Fibroblast of the aortic adventitia (primary cell): ENCODE measurements around the gene MUCL3. TPM values are rescaled to one million over a fixed set of nuclear protein-coding genes. Genes with fewer than 3 reads are reported as not detected.

Experiments
- DNase-seq: peaks from one replicate; pipeline ENCODE4 v3.0.0-alpha.2; 2010; ENCODE audit warnings: low read depth
- H3K4me3 ChIP-seq: 2 replicates; pipeline ENCODE4 v1.5.1; 2011; ENCODE audit warnings: low read depth, mild to moderate bottlenecking, control low read depth, low read length, moderate library complexity
- CTCF ChIP-seq: IDR thresholded peaks from 2 replicates; pipeline ENCODE4 v1.5.1; 2011; ENCODE audit warnings: mild to moderate bottlenecking, low read length, control low read depth, inconsistent platforms; ENCODE audit not compliant: insufficient read depth
- total RNA-seq: library from RNA; depleted of rRNA; stranded (reverse); fragments of >200 nt; gene quantifications from 2 replicates; pipeline ENCODE4 v1.2.3, GENCODE V29; 2012; ENCODE audit warnings: low replicate concordance

The MUCL3 gene
- total RNA-seq, 1 donor = under 0.01 TPM

DNA sequence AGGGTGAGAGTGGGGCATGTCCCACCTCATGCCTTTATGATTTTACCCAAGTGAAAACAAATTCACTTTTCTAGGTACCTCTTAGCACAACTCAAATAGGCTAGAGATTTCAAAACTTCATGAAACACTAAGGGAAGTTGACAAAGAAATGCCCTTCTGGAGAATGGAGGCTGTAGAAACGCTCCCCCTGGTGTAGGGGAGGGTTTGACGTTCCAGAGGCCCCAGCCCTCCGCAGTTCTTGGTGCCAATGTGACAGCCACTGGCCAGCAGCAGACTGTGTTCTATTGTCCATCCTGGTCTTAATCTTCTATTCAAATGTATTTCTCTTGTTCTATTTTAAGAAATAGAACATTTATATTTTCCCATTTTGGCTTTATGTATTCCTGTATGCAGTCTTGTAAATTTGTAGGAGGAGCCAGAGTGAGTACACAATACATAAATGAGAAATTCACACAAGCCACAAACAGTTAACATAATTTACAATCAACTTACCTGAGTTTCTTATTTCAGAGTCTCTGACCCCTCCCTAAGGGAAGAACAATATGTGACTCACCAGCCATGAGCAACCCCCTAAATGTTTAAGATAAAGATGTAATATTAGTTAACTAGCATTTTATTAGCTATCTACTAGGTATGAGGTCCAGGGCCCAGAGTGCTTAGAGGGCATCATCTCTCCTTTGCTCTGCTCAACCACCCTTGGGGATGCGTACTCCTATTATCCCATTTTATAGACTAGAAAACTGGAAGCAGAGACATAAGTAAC lies 33.9 kb downstream of the MUCL3 start:
- no peak for DNase-seq
- no peak overlapping the region for H3K4me3 ChIP-seq
- no peak for TF ChIP-seq CTCF

DNA sequence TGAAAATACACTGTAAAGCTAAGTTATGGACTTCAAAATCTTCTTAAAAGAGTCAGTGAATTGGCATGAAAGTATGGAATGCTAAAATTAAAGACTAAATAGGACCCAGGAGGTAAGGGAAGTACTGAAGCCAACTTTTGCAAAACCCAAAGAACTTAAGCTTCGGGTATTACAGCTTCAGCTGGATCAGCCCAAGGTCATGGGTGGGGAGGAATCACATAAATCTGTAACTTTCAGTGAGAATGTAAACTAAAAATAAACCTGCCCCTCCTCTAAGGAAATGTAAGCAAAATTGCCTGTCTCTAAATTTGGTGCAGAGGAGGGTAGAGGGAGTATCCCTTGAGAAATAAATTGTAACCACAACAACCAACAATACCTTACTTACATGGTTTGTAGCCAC lies 38.4 kb downstream of the MUCL3 start:
- no peak for DNase-seq
- no peak overlapping the region for H3K4me3 ChIP-seq
- no peak for TF ChIP-seq CTCF

DNA sequence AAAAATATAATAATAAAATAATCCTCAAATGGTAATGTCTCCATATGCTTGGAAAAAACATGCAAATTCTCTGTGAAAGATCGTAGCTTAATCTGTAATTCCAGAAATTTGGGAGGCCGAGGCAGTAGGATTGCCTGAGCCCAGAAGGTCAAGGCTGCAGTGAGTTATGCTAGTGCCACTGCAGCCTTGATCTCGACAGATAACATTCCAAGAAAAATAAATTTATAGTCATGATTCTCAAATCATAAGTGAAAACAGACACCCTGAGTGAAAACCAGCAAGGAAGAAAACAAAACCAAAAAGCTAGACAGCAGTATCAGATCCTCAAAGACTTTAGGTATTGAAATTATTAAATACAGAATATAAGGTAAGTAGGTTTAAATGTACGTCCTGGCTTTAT lies 38.9 kb downstream of the MUCL3 start:
- no peak for TF ChIP-seq CTCF
- no peak for DNase-seq
- H3K4me3 ChIP-seq = no peak overlapping the region

DNA sequence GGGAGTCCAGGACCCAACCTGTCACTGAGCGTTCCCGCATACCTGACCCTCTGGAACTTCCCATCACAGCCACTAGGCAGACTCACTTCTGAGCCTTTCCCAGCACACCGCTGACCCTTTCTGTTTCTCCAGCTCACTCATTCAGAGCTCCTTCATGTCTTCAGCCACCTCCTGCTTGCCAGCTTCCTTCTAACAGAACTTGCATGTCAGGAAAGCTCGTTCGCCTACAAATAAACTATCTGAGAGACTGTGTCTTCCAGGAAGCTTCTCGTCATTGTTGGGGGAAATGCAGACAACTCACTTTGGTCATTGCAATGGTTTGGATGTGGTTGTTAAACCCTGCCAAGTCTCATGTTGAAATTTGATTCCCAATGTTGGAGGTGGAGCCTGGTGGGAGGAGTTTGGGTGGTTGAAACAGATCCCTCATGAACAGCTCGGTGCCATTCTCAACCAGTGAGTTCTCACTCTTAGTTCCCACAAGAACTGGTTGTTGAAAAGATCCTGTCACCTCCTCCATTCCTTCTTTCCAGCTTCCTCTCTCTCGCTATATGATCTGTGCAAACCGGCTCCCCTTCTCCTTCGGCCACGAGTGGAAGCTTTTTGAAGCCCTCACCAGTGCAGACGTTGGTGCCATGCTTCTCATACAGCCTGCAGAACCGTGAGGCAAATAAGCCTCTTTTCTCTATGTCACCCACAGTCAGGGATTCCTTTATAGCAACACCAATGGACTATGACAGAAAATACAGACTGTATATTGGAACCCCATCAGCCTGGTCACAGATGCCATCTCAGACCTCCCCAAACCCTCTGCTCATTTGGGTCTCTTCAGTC lies 41.4 kb downstream of the MUCL3 start:
- peak; percentile 56 for TF ChIP-seq CTCF
- peak overlapping the region; percentile 48 for H3K4me3 ChIP-seq
- DNase-seq = peak; percentile 75

DNA sequence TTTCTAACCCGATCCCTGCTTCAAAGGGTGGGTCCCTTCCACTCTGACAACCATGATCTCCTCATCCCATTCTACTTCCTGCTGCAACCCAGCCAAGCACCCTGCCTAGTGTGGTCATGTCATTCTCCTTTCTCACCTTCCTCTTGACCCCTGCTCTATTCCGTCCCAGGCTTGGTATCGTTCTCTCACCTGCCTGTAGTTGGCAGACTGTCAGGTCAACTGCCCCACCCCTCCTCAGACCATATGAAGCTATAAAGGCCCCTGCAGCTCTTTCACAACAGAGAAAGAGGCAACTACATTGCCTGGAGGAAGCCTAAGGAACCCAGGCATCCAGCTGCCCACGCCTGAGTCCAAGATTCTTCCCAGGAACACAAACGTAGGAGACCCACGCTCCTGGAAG lies 42.7 kb downstream of the MUCL3 start, which contains the start of gene MUC21:
MUC21 (plus strand) TSS at position 280 of the 400 bp plus-strand sequence. CDS start 241 bp downstream, outside the sequence.
- no peak for DNase-seq
- TF ChIP-seq CTCF = no peak
- H3K4me3 ChIP-seq = no peak within 1 kb of the TSS

DNA sequence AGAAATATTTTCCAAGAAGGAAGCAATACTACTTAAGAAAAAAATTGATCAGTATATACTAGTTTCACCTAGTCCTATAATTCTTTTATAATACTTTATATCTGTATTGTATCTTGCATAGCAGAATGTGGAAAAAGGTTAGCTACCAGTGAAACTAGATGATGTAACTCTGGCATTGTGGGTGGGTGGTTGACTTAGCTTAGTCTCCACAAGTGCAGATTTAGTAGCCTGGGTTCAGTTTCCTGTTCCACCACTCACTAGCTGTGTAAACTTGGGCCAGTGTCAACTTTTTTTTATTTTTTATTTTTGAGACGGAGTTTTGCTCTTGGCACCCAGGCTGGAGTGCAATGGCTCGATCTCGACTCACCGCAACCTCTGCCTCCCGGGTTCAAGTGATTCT lies 44.7 kb downstream of the MUCL3 start:
- no peak overlapping the region for H3K4me3 ChIP-seq
- DNase-seq = no peak
- no peak for TF ChIP-seq CTCF
